DLD1 (cell line): ENCODE results near the gene SLC6A7.

Source experiments
- in situ Hi-C: cut with HindIII; loops from 2 replicates; pipeline ENCODE4 v1.10.0; 2017; ENCODE audit warnings: low sequenced_read_pairs

Gene SLC6A7

GRCh38 chr5:150189326-150189725 lies 536 bp upstream of the SLC6A7 start:
- in situ Hi-C loops: no loop called here

GRCh38 chr5:150190503-150190979 lies 679 bp downstream of the SLC6A7 start:
- in situ Hi-C loops: no loop called here

GRCh38 chr5:150190987-150191386 lies 1.1 kb downstream of the SLC6A7 start:
- in situ Hi-C loops: no loop called here

GRCh38 chr5:150192462-150192861 lies 2.6 kb downstream of the SLC6A7 start:
- in situ Hi-C loops: no loop called here

- in situ Hi-C loops: no loop called here
Observed at GRCh38 chr5:150195736-150196485, 6.0 kb downstream of the SLC6A7 start.

GRCh38 chr5:150196514-150196913 lies 6.7 kb downstream of the SLC6A7 start:
- in situ Hi-C loops: no loop called here

GRCh38 chr5:150196986-150197385 lies 7.1 kb downstream of the SLC6A7 start:
- in situ Hi-C loops: no loop called here

- in situ Hi-C loops: no loop called here
Observed at GRCh38 chr5:150197476-150197875, 7.6 kb downstream of the SLC6A7 start.

GRCh38 chr5:150202501-150202900 lies 12.6 kb downstream of the SLC6A7 start:
- in situ Hi-C loops: no loop called here

- in situ Hi-C loops: no loop called here
Observed at GRCh38 chr5:150203832-150204589, 14.1 kb downstream of the SLC6A7 start.

GRCh38 chr5:150204590-150204960 lies 14.7 kb downstream of the SLC6A7 start:
- in situ Hi-C loops: no loop called here

- in situ Hi-C loops: no loop called here
Observed at GRCh38 chr5:150206098-150206778, 16.4 kb downstream of the SLC6A7 start.

GRCh38 chr5:150206779-150207115 lies 16.9 kb downstream of the SLC6A7 start:
- in situ Hi-C loops: no loop called here

GRCh38 chr5:150208187-150209098 lies 18.6 kb downstream of the SLC6A7 start:
- in situ Hi-C loops: no loop called here

GRCh38 chr5:150209099-150209635 lies 19.3 kb downstream of the SLC6A7 start:
- in situ Hi-C loops: no loop called here

GRCh38 chr5:150210644-150211043 lies 20.8 kb downstream of the SLC6A7 start:
- in situ Hi-C loops: no loop called here

- in situ Hi-C loops: no loop called here
Observed at GRCh38 chr5:150211156-150212030, 21.5 kb downstream of the SLC6A7 start.

GRCh38 chr5:150213530-150213929 lies 23.7 kb downstream of the SLC6A7 start:
- in situ Hi-C loops: no loop called here

GRCh38 chr5:150214289-150214688 lies 24.4 kb downstream of the SLC6A7 start:
- in situ Hi-C loops: no loop called here
